Sigmoid colon (tissue), 7 donors: Measurements from ENCODE around the gene MAN2A1. TPM values are rescaled to one million over a fixed set of nuclear protein-coding genes. Genes with fewer than 3 reads are reported as not detected.
A peak's percentile ranks its signal among the peaks of the same experiment; 100 is the strongest.

Experiments
- DNase-seq: peaks from one replicate; pipeline ENCODE4 v3.0.0-alpha.2; 2019
- H3K27ac ChIP-seq, 4 donors: fragments of 200-600 bp; sonication (generic); one replicate each; pipeline ENCODE4 v1.5.1; 2016 to 2019; ENCODE audit warnings: mild to moderate bottlenecking in 1 of 4
- H3K27me3 ChIP-seq, 3 donors: fragments of 200-600 bp; sonication (generic); one replicate each; pipeline ENCODE4 v1.5.1; 2019; ENCODE audit warnings: mild to moderate bottlenecking in 1 of 3
- H3K36me3 ChIP-seq, 4 donors: fragments of 200-600 bp; sonication (generic); one replicate each; pipeline ENCODE4 v1.5.1; 2016 to 2019
- H3K4me1 ChIP-seq, 4 donors: fragments of 200-600 bp; sonication (generic); one replicate each; pipeline ENCODE4 v1.5.1; 2017 to 2019
- H3K4me3 ChIP-seq, 4 donors: fragments of 200-600 bp; sonication (generic); one replicate each; pipeline ENCODE4 v1.5.1; 2017 to 2019; ENCODE audit warnings: mild to moderate bottlenecking in 2 of 4, moderate library complexity in 1 of 4
- H3K9me3 ChIP-seq, 4 donors: fragments of 200-600 bp in 3 of 4; sonication (generic) in 3 of 4; one replicate each; pipeline versions ENCODE4 v1.5.1 to v1.6.1; 2013 to 2019
- CTCF ChIP-seq, 4 experiments: fragments of 450-650 bp in 3 of 4; fragments of 200-600 bp in 1 of 4; IDR thresholded peaks; one replicate each; pipeline ENCODE4 v1.5.1; 2016 to 2019; ENCODE audit warnings: antibody characterized with exemption in 4 of 4, mild to moderate bottlenecking in 3 of 4, moderate library complexity in 2 of 4
- EP300 ChIP-seq, 4 donors: sonication (generic); formaldehyde crosslinking; IDR thresholded peaks; one replicate each; pipeline ENCODE4 v1.6.1; 2017; ENCODE audit warnings: antibody characterized with exemption in 4 of 4
- POLR2A ChIP-seq, 2 donors: fragments of 450-650 bp; IDR thresholded peaks; one replicate each; pipeline ENCODE4 v1.6.1; 2016; ENCODE audit warnings: antibody characterized with exemption in 2 of 2, mild to moderate bottlenecking in 2 of 2, moderate library complexity in 2 of 2
- POLR2AphosphoS5 ChIP-seq, 4 donors: sonication (generic); formaldehyde crosslinking; IDR thresholded peaks; one replicate each; pipeline ENCODE4 v1.6.1; 2017; ENCODE audit warnings: antibody characterized with exemption in 4 of 4
- WGBS, 2 donors: extraction: QIAGEN DNeasy Blood & Tissue Kit; methylation state at CpG; one replicate each; pipeline ENCODE4 v1.1.7; 2013; 5-methylcytosine and 5-hydroxymethylcytosine counted together
- intact Hi-C: fragments of 100-400 bp; cut with DNase I; formaldehyde crosslinking; loops from one replicate; pipeline ENCODE4 v1.15.1; 2023
- polyA plus RNA-seq, 3 donors: library from polyadenylated mRNA; stranded (reverse); fragments of 200-250 nt; gene quantifications; one replicate each; pipeline ENCODE4 v1.2.3, GENCODE V29; 2013
- total RNA-seq, 4 donors: library from RNA; depleted of rRNA; stranded (reverse); fragments of >200 nt; gene quantifications; one replicate each; pipeline ENCODE4 v1.1.0, GENCODE V29; 2016
- donor health status: healthy with polysubstance abuse.
- donor health status: Bipolar disorder and iron deficiency.
- donor health status: healthy.

MAN2A1 gene
- total and polyA plus RNA-seq, 7 donors: 3.6 to 58.4 (median 40.2) TPM

- no peak for DNase-seq
- no peaks in the 10 kb centered on the region for H3K9me3 ChIP-seq
- intact Hi-C loops: no loop called here
- H3K4me3 ChIP-seq: no peak overlapping the region
- WGBS, 2 donors: 75 to 83% methylated on average over 3 of the region's 3 CpGs
- TF ChIP-seq EP300 (IDR thresholded peaks at IDR 0.05) (no peak), CTCF (IDR thresholded peaks at IDR 0.05) (no peak), POLR2A (IDR thresholded peaks at IDR 0.05) (no peak), POLR2AphosphoS5 (IDR thresholded peaks at IDR 0.05) (no peak)
- H3K27me3 ChIP-seq: no peaks in the 10 kb centered on the region
- H3K4me1 ChIP-seq: peaks cover 0 to 39% (median 32%) of the 10 kb centered on the region in 4 donors
- H3K27ac ChIP-seq: peak overlapping the region in 2 of 4 donors; percentile 17 to 38
- no peaks in the 10 kb centered on the region for H3K36me3 ChIP-seq
Observed at GRCh38 chr5:109743770-109744212, 54.1 kb downstream of the MAN2A1 start.

DNA sequence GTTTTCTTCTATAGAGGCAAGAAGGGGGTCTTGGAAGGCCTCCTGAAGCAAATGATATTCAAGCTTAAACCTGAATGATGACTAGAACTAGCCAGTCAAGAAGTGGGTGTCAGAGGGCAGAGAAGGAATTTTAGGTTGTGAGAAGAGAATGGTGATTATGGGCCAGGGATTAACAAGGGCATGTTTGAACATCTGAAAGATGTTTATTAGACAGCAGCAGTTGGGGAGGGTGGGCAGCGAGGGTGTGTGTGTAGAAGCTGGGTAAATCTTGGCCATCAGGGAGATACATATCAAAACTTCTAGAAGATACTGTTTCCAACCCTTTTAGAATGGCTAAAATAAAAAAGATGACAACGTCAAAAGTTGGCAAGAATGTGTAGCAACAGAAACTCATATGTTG is 54.5 kb downstream of the MAN2A1 start:
- no peaks in the 10 kb centered on the region for H3K36me3 ChIP-seq
- TF ChIP-seq POLR2AphosphoS5 (IDR thresholded peaks at IDR 0.05) (no peak), POLR2A (IDR thresholded peaks at IDR 0.05) (no peak), CTCF (IDR thresholded peaks at IDR 0.05) (no peak), EP300 (IDR thresholded peaks at IDR 0.05) (no peak)
- intact Hi-C loops: no loop called here
- WGBS, 2 donors: 95 to 98% methylated on average over 2 of the region's 2 CpGs
- H3K27me3 ChIP-seq: no peaks in the 10 kb centered on the region
- H3K27ac ChIP-seq: peak overlapping the region in 1 of 4 donors; percentile 38
- no peak overlapping the region for H3K4me3 ChIP-seq
- DNase-seq: no peak
- H3K9me3 ChIP-seq: no peaks in the 10 kb centered on the region
- peaks cover 0 to 39% (median 31%) of the 10 kb centered on the region in 4 donors for H3K4me1 ChIP-seq

DNA sequence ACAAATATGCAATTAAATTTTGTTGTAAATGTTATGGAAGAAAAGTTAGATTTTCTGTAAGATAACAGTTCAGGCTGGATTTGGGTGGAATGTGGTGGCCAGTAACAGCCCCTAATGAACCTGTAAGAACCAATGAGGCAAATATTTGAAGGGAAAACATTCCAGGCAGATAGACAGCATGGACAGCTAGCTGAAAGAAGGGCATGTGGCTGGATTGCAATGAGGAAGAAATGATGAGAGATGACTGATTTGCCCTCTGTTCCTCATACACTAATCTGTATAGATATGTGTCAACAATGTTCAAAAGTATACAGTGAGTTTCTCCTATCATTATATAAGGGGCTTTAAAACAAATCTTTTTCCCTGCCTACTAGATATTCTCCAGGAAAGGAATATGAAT is 58.8 kb downstream of the MAN2A1 start:
- intact Hi-C loops: no loop called here
- no peak overlapping the region for H3K27ac ChIP-seq
- no peak for TF ChIP-seq POLR2A (IDR thresholded peaks at IDR 0.05)
- H3K9me3 ChIP-seq: no peaks in the 10 kb centered on the region
- no peaks in the 10 kb centered on the region for H3K36me3 ChIP-seq
- no peak for DNase-seq
- peaks cover 0 to 9% (median 2%) of the 10 kb centered on the region in 4 donors for H3K4me1 ChIP-seq
- no peak overlapping the region for H3K4me3 ChIP-seq
- H3K27me3 ChIP-seq: no peaks in the 10 kb centered on the region

- H3K27ac ChIP-seq: no peak overlapping the region
- H3K4me3 ChIP-seq: no peak overlapping the region
- intact Hi-C loops: no loop called here
- no peak for DNase-seq
- H3K27me3 ChIP-seq: no peaks in the 10 kb centered on the region
- no peak for TF ChIP-seq POLR2AphosphoS5 (IDR thresholded peaks at IDR 0.05)
- TF ChIP-seq EP300 (IDR thresholded peaks at IDR 0.05): no peak
- no peak for TF ChIP-seq CTCF (IDR thresholded peaks at IDR 0.05)
- TF ChIP-seq POLR2A (IDR thresholded peaks at IDR 0.05): no peak
- H3K36me3 ChIP-seq: peaks cover 0 to 3% (median 0%) of the 10 kb centered on the region in 4 donors
- no peaks in the 10 kb centered on the region for H3K9me3 ChIP-seq
- peaks cover 0 to 8% (median 0%) of the 10 kb centered on the region in 4 donors for H3K4me1 ChIP-seq
Observed at GRCh38 chr5:109750463-109750862, 60.7 kb downstream of the MAN2A1 start.

DNA sequence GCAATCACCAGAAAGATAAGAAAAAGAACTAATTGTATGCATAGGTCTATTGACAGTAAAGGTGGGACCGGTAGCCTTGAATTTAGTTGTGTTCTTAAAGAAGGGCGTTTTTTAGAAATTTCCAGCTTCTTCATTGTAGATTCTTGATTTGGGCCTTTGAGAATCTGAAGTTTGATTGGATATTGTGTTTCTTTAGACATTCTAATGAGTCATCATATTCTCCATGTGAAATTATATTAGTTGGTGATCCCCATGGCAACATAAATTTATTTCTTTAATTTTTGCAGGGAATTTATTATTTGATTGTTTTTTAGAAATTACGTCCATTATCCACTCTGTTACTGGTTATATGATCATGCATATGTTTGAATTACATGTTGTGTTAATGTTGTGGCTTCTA is 63.6 kb downstream of the MAN2A1 start:
- Histone ChIP-seq H3K9me3 (no peaks in the 10 kb centered on the region), H3K4me3 (no peak overlapping the region), H3K27ac (no peak overlapping the region), H3K36me3 (peaks cover 0 to 8% (median 0%) of the 10 kb centered on the region in 4 donors), H3K4me1 (peaks cover 0 to 8% (median 0%) of the 10 kb centered on the region in 4 donors), H3K27me3 (no peaks in the 10 kb centered on the region)
- DNase-seq: no peak
- TF ChIP-seq CTCF (IDR thresholded peaks at IDR 0.05): no peak
- no peak for TF ChIP-seq POLR2A (IDR thresholded peaks at IDR 0.05)
- intact Hi-C loops: no loop called here
- 98% methylated on average over 3 of the region's 3 CpGs for WGBS, 2 donors
